Dorsolateral prefrontal cortex (tissue), 118 donors: ENCODE results near the gene NUP210. TPM values are rescaled to one million over a fixed set of nuclear protein-coding genes. Genes with fewer than 3 reads are reported as not detected.

Experiments
- total RNA-seq, 120 experiments: library from RNA; stranded (reverse); gene quantifications; one replicate each; pipeline versions ENCODE4 v1.2.3 to v1.2.4, GENCODE V29; 2022

NUP210 gene
- total RNA-seq, 120 experiments from 2014 or later, result 10.9 to 21.6 (median 16.2) TPM

Other genes with a start within 250 kb of the NUP210 start
- gene HDAC11, start 60.0 kb upstream of the NUP210 start, total RNA-seq, result 100 to 1,000 TPM in 22 of 120 experiments, 10 to 100 TPM in 98; 48.3 to 174 (median 79.7) TPM
- 10 to 100 TPM in 20 of 120 experiments, 1 to 10 TPM in 100; 1.4 to 21.4 (median 5.9) TPM for gene FBLN2, start 128.8 kb upstream of the NUP210 start, total RNA-seq